Measurements from ENCODE around the gene ARHGAP26. TPM values are rescaled to one million over a fixed set of nuclear protein-coding genes. Genes with fewer than 3 reads are reported as not detected.

The ARHGAP26 gene
- total and polyA plus RNA-seq, 2 donors (not counting 3 experiments of a cell fraction or from before 2014, with no cell fraction given) = 3.1 to 16.2 TPM

DNA sequence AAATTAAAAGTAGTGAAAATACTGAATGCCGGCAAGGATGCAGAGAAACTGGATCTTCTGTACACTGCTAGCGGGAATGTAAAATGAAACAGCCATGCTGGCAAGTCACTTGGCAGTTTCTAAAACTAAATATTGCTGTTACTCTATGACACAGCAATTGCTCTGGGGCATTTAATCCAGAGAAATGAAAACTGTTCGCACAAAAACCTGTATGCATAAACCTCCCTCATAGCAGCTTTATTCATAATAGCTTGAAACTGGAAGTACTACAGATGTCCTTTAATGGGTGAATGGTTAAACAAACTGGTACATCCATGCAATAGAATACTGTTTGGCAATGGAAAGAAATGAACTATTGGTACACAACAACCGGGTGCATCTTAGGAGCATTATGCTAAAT, 167.2 kb downstream of the ARHGAP26 start:
- ChIA-PET POLR2A (no interaction called here), CTCF (interaction anchor here (0.5 to 2.9 kb wide), 2 partner anchors 12 to 41 kb away, joined by 3 to 24 read pairs; no protein-coding TSS in a partner anchor)
- H3K4me2 ChIP-seq (ENCODE audit: insufficient read depth, low read length) = no peak overlapping the region
- H3K9me3 ChIP-seq (replicated peaks; ENCODE audit: control insufficient read depth, insufficient read depth, low read length) = no peaks in the 10 kb centered on the region
- dilution Hi-C loops (cut with MboI; ENCODE audit: extremely low pct_ligation_motif_present, low sequenced_read_pairs) (no loop called here), intact Hi-C loops (cut with micrococcal nuclease) (loop anchor here (5.0 kb wide), 1 partner anchor 65 kb away; no protein-coding TSS in a partner anchor)
- H3K4me1 ChIP-seq (ENCODE audit: control insufficient read depth, extremely low read depth, insufficient read depth, low read length) = peaks cover 23% of the 10 kb centered on the region
- FAIRE-seq (no peak), DNase-seq (ENCODE audit: low read depth, low spot score) (no peak)
- H2AFZ ChIP-seq (ENCODE audit: low read depth, low read length) = no peak overlapping the region
- no peak overlapping the region for H3K4me3 ChIP-seq (replicated peaks in 1 of 3; ENCODE audit: insufficient read depth in 1 of 3, low read depth in 1 of 3, low read length in 3 of 3)
- no peak overlapping the region for H3K9ac ChIP-seq (replicated peaks; ENCODE audit: extremely low read depth, insufficient read depth, low read length)
- no peaks in the 10 kb centered on the region for H3K9me1 ChIP-seq (replicated peaks; ENCODE audit: control insufficient read depth, extremely low read depth, insufficient read depth, low read length)
- H4K20me1 ChIP-seq (replicated peaks; ENCODE audit: control insufficient read depth, extremely low read depth, insufficient read depth, low read length) = no peaks in the 10 kb centered on the region
- no peaks in the 10 kb centered on the region for H3K79me2 ChIP-seq (ENCODE audit: control insufficient read depth, insufficient read depth, low read length)
- TF ChIP-seq, protein P1, sequence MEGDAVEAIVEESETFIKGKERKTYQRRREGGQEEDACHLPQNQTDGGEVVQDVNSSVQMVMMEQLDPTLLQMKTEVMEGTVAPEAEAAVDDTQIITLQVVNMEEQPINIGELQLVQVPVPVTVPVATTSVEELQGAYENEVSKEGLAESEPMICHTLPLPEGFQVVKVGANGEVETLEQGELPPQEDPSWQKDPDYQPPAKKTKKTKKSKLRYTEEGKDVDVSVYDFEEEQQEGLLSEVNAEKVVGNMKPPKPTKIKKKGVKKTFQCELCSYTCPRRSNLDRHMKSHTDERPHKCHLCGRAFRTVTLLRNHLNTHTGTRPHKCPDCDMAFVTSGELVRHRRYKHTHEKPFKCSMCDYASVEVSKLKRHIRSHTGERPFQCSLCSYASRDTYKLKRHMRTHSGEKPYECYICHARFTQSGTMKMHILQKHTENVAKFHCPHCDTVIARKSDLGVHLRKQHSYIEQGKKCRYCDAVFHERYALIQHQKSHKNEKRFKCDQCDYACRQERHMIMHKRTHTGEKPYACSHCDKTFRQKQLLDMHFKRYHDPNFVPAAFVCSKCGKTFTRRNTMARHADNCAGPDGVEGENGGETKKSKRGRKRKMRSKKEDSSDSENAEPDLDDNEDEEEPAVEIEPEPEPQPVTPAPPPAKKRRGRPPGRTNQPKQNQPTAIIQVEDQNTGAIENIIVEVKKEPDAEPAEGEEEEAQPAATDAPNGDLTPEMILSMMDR (IDR thresholded peaks at IDR 0.05; ENCODE audit: extremely low read depth in 1 of 2, insufficient read depth in 1 of 2, low read depth in 1 of 2, low read length in 2 of 2) = no peak
- TF ChIP-seq GATA2 (IDR thresholded peaks at IDR 0.05; ENCODE audit: insufficient read depth, insufficient read length, low read depth, low read length) (no peak), POLR2AphosphoS5 (IDR thresholded peaks at IDR 0.05; ENCODE audit: insufficient read depth, low read depth, low read length) (no peak), MYC (IDR thresholded peaks at IDR 0.05; ENCODE audit: low read depth, low read length) (no peak), FOS (IDR thresholded peaks at IDR 0.05; ENCODE audit: borderline replicate concordance, insufficient read depth, low read length) (no peak), POLR2A (IDR thresholded peaks at IDR 0.05; ENCODE audit: low read depth, low read length) (no peak), JUN (IDR thresholded peaks at IDR 0.05; ENCODE audit: borderline replicate concordance, insufficient read depth, insufficient read length, low read depth) (no peak), EZH2 (IDR thresholded peaks at IDR 0.05; ENCODE audit: borderline replicate concordance, low read depth, low read length, severe bottlenecking) (no peak)
- TF ChIP-seq, protein P2, sequence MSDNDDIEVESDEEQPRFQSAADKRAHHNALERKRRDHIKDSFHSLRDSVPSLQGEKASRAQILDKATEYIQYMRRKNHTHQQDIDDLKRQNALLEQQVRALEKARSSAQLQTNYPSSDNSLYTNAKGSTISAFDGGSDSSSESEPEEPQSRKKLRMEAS (IDR thresholded peaks at IDR 0.05; ENCODE audit: insufficient read depth, insufficient read length) = no peak
- H3K27ac ChIP-seq (ENCODE audit: insufficient read depth, low read depth, low read length) = no peak overlapping the region
- no peaks in the 10 kb centered on the region for H3K36me3 ChIP-seq (ENCODE audit: control insufficient read depth in 2 of 2, extremely low read depth in 1 of 2, insufficient read depth in 2 of 2, low read length in 2 of 2)
- H3K27me3 ChIP-seq (ENCODE audit: control insufficient read depth in 2 of 2, insufficient read depth in 2 of 2, low read length in 2 of 2) = no peaks in the 10 kb centered on the region
- no TSS peak for BruUV-seq (replicated peaks)
